ENCODE results near the gene EIF1AD.
A peak's percentile ranks its signal among the peaks of the same experiment; 100 is the strongest.

Gene EIF1AD

DNA sequence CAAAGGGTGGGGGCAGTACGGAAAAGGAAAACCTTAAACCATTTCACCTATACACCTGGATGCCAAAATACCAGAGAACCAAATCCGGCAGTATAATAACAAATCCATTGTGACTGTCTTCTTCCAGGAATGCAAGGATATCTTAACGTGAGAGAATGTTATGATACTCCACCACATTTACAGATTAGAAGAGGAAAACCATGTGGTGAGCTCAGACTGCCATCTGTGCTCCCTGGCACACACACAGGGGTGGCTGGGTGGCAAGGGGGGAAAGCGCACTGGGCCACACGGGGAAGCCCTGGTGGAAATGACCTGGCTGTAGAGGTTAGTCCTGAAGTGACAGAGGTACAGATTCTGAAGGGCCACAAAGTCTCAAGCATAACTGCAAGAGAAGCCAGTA, 9.9 kb downstream of the EIF1AD start:
- Histone ChIP-seq H3K4me3 (no peak overlapping the region), H3K27ac (no peak overlapping the region)
- TF ChIP-seq, protein P1, sequence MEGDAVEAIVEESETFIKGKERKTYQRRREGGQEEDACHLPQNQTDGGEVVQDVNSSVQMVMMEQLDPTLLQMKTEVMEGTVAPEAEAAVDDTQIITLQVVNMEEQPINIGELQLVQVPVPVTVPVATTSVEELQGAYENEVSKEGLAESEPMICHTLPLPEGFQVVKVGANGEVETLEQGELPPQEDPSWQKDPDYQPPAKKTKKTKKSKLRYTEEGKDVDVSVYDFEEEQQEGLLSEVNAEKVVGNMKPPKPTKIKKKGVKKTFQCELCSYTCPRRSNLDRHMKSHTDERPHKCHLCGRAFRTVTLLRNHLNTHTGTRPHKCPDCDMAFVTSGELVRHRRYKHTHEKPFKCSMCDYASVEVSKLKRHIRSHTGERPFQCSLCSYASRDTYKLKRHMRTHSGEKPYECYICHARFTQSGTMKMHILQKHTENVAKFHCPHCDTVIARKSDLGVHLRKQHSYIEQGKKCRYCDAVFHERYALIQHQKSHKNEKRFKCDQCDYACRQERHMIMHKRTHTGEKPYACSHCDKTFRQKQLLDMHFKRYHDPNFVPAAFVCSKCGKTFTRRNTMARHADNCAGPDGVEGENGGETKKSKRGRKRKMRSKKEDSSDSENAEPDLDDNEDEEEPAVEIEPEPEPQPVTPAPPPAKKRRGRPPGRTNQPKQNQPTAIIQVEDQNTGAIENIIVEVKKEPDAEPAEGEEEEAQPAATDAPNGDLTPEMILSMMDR (IDR thresholded peaks at IDR 0.05) = no peak
- no peak for DNase-seq (ENCODE audit: low spot score)

DNA sequence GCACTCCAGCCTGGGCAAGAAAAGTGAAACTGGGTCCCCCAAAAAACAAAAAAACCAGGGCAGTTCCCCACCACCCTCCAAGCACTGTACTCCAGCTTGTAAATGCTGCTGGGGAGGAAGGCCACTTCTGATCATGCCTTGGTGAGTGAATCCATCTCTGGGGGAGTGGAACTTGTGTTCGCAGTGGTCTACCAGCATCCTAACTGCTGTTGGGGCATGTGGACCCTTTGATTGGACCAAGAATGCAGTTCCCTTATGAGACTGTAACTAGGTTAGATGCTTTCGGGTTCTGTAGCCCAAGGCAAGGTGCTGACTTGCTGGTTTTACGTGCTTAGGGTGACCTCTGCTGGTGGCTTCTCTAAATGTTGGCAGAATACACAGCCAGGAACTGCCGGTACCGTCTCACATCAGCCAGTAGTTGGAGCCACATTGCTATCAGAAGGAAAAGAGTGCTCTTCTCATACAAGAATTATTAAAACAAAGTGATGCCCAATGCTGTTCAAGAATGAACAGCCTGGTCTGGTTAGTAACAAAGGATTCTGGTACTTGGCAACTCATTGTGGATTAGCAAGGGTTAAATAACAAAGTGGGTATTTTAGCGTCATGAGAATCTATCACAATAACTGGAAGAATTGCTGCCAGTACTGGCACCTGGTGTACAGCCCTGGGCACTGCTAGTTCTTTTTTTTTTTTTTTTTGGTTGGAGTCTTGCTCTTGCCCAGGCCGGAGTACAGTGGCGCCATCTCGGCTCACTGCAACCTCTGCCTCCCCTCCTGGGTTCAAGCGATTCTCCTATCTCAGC, 13.0 kb downstream of the EIF1AD start:
- H3K27ac ChIP-seq = peak overlapping the region in 1 of 2 donors; percentile 42
- TF ChIP-seq, protein P1 (IDR thresholded peaks at IDR 0.05) = peak; percentile 89
- no peak overlapping the region for H3K4me3 ChIP-seq
- DNase-seq (ENCODE audit: low spot score) = peak; percentile 90

DNA sequence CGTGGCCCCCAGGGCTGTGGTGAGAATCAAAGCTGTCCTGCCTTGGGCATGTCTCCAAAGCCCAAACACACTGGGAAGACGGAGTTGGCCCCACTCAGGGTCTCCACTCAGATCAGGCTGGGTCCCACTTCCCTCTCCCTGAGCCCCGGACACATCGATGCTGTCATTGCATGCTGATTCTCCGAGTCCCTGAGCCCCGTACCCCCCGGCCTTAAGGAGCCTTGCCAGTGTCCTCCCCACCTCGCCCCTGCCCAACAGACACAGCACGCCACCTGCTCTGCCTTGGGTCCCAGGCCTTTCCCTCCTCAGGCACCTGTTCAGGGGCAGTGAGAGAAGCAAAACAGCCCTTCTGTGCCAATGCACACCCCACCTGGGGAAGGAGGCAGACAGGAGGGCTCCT, 14.6 kb downstream of the EIF1AD start:
- Histone ChIP-seq H3K4me3 (no peak overlapping the region), H3K27ac (no peak overlapping the region)
- DNase-seq (ENCODE audit: low spot score) = no peak
- TF ChIP-seq, protein P1 (IDR thresholded peaks at IDR 0.05) = no peak

DNA sequence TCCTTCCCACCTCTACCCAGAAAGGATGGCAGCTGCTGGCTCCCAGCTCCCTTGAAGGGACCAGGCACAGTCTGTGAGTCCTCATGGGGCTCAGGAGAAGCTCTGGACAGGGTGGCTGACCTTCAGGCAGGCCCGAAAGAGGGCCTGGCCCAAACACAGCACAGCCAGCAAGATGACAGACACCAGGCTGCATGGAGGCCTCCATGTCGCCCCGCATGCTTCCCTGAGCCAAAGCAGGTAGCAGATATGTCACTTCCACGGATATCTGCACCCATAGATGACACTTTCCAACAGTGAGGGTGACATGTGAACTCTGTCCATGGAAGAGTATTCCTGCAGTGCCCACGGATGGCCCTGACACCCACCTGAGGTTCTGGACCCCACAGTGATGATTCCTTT, 18.4 kb downstream of the EIF1AD start:
- H3K4me3 ChIP-seq = no peak overlapping the region
- H3K27ac ChIP-seq = peak overlapping the region in 1 of 2 donors; percentile 20
- no peak for DNase-seq (ENCODE audit: low spot score)
- TF ChIP-seq, protein P1 (IDR thresholded peaks at IDR 0.05) = no peak

DNA sequence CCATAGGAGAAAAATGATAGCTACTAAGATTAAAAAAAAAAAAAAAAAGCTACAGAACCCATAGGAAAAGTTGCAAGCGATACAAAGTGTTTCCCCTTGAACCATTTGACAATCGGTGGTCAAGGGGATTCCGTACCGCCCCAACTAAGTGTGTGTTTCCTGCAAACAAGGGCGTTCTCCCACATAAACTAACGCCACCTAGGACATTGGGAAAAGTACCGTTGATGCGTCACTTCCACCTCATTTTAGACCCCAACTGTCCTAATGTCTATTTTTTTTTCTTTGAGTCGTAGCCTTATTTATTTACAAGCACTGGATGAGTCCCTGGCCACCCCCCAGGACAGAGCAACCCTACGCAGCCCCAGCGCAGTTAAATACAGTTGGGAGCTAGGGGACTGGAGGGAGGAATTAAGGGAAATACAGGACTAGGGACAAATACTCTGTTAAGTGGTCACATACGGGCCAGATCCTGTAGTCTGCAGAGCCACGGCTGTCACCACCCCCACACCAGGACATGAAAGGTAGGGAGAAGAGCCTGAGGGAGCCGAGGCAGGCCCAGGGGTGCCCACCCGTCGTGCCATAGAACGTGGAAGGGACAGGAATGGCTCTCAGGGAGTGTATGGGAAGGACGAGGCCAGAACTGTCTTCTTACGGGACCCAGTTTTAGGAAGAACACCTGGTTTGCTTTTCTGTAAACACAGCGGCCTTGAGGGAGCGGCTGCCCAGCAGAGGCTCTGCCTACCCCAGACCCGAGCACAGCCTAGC, 19.0 kb downstream of the EIF1AD start:
- Histone ChIP-seq H3K27ac (no peak overlapping the region), H3K4me3 (no peak overlapping the region)
- no peak for DNase-seq (ENCODE audit: low spot score)
- TF ChIP-seq, protein P1 (IDR thresholded peaks at IDR 0.05) = no peak

DNA sequence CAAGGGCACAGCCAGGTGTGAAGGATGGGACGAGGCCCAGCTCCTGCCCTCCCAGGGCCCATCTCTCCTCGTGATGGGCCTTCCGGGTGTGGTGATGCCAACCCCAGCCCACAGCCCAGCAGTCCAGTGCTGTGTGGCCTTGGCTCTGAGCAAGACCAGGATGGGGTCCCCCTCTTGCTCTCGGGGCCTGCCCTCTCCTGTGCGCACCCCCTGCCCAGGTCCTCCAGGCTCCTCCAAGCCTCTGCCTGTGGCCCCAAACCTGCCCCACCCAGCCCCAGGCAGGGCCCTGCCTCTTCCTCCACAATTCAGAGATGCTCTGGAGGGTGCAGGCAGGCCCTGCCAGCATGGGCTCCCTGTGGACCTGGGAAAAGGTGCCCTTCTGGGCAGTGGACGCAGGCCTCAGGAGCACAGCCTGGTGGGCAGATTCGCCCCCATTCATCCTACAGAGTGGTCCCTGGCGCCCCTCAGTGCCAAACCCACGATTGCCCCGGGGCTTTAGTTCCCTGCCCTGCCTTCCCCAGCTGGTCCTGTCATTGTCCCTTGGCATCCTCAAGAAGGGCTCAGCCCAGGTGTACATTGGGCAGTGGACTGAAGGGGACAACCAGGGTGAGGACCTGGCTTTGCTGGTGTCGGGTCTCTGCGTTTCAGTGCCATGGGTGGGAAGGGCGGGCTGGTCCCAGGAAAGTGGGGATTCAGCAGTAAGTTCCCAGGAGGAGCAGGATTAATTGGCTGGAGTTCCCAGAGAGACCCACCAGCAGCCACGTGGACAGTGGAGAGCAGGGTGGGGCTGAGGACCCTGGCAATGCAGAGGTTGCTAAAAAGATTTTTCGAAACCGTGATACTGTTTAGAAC, 19.8 kb downstream of the EIF1AD start:
- TF ChIP-seq, protein P1 (IDR thresholded peaks at IDR 0.05) = no peak
- H3K4me3 ChIP-seq = no peak overlapping the region
- H3K27ac ChIP-seq = no peak overlapping the region
- DNase-seq (ENCODE audit: low spot score) = no peak
